Endothelial cell of umbilical vein (primary cell): ENCODE results near the gene KLHL9. TPM values are rescaled to one million over a fixed set of nuclear protein-coding genes. Genes with fewer than 3 reads are reported as not detected.

Experiments
- BruUV-seq: library from RNA; stranded (reverse); fragments of 400-500 nt; replicated peaks from 2 replicates; lab custom pipeline; 2021; lab: Mats Ljungman, UMichigan
- CTCF ChIA-PET: fragments of 300-600, 350-600 bp; sonication (Branson Sonifier 250); formaldehyde crosslinking; loops from one replicate; lab custom pipeline; 2021; ENCODE audit warnings: antibody characterized with exemption, inconsistent platforms; lab: Charles Lee
- POLR2A ChIA-PET: fragments of 300-600, 350-600 bp; sonication (Branson Sonifier 250); formaldehyde crosslinking; loops from one replicate; lab custom pipeline; 2021; ENCODE audit warnings: antibody characterized with exemption, inconsistent platforms; lab: Charles Lee
- DNase-seq: peaks from one replicate; pipeline ENCODE4 v3.0.0-alpha.2; 2011; ENCODE audit warnings: low read depth, low spot score
- FAIRE-seq: peaks from 2 replicates; lab custom pipeline; 2011; peaks lifted over from hg19 to GRCh38; lab: Jason Lieb, UNC
- H2AFZ ChIP-seq: 2 replicates; pipeline ENCODE4 v1.6.0; 2012; ENCODE audit warnings: low read depth, low read length, control low read depth, inconsistent platforms
- H3K27ac ChIP-seq: 2 replicates; pipeline ENCODE4 v1.5.1; 2011; ENCODE audit warnings: low read depth, mild to moderate bottlenecking, control low read depth, low read length, moderate library complexity; ENCODE audit not compliant: insufficient read depth
- H3K27me3 ChIP-seq, 2 experiments: 2 replicates each; pipeline versions ENCODE4 v1.6.0 to v1.6.1; 2011; ENCODE audit warnings: low read length in 2 of 2, mixed read lengths in 1 of 2; ENCODE audit not compliant: control insufficient read depth in 2 of 2, insufficient read depth in 2 of 2
- H3K36me3 ChIP-seq, 2 experiments: 2 replicates in 1 of 2; 3 replicates in 1 of 2; pipeline ENCODE4 v1.5.1; 2011; ENCODE audit warnings: low read length in 2 of 2, mild to moderate bottlenecking in 1 of 2, moderate library complexity in 1 of 2; ENCODE audit not compliant: control insufficient read depth in 2 of 2, insufficient read depth in 2 of 2; ENCODE audit errors: extremely low read depth in 1 of 2
- H3K4me1 ChIP-seq: 3 replicates; pipeline ENCODE4 v1.5.1; 2011; ENCODE audit warnings: mild to moderate bottlenecking, low read length; ENCODE audit not compliant: control insufficient read depth, insufficient read depth; ENCODE audit errors: extremely low read depth
- H3K4me2 ChIP-seq: 2 replicates; pipeline ENCODE4 v1.6.1; 2011; ENCODE audit warnings: low read length, control low read depth, mixed read lengths; ENCODE audit not compliant: insufficient read depth
- H3K4me3 ChIP-seq, 3 experiments: fragments of 200-600 bp in 1 of 3; sonication (generic), shearing (Covaris generic) in 1 of 3; replicated peaks in 1 of 3; 2 replicates each; pipeline ENCODE4 v1.5.1; 2011 to 2016; ENCODE audit warnings: control low read depth in 3 of 3, low read length in 3 of 3, mild to moderate bottlenecking in 2 of 3, inconsistent platforms in 1 of 3, low read depth in 1 of 3, moderate library complexity in 1 of 3; ENCODE audit not compliant: insufficient read depth in 1 of 3
- H3K79me2 ChIP-seq: 2 replicates; pipeline ENCODE4 v1.6.0; 2012; ENCODE audit warnings: low read length, inconsistent platforms; ENCODE audit not compliant: control insufficient read depth, insufficient read depth
- H3K9ac ChIP-seq: replicated peaks from 2 replicates; pipeline ENCODE3; 2011; ENCODE audit warnings: low read length, control low read depth; ENCODE audit not compliant: insufficient read depth; ENCODE audit errors: extremely low read depth
- H3K9me1 ChIP-seq: replicated peaks from 3 replicates; pipeline ENCODE4 v1.6.0; 2011; ENCODE audit warnings: mild to moderate bottlenecking, low read length; ENCODE audit not compliant: control insufficient read depth, insufficient read depth; ENCODE audit errors: extremely low read depth
- H3K9me3 ChIP-seq: replicated peaks from 2 replicates; pipeline ENCODE4 v1.5.1; 2012; ENCODE audit warnings: low read length, inconsistent platforms; ENCODE audit not compliant: control insufficient read depth, insufficient read depth
- H4K20me1 ChIP-seq: replicated peaks from 2 replicates; pipeline ENCODE3; 2011; ENCODE audit warnings: mild to moderate bottlenecking, low read length; ENCODE audit not compliant: control insufficient read depth, insufficient read depth; ENCODE audit errors: extremely low read depth
- CTCF ChIP-seq, 2 donors: IDR thresholded peaks; 1 replicate in 1 of 2; 2 replicates in 1 of 2; pipeline ENCODE4 v1.5.1; 2011; ENCODE audit warnings: low read length in 2 of 2, mild to moderate bottlenecking in 2 of 2, moderate library complexity in 2 of 2, control low read depth in 1 of 2, inconsistent platforms in 1 of 2, low read depth in 1 of 2; ENCODE audit not compliant: insufficient read depth in 1 of 2; ENCODE audit errors: extremely low read depth in 1 of 2
- EZH2 ChIP-seq: IDR thresholded peaks from 2 replicates; pipeline ENCODE4 v1.6.1; 2012; ENCODE audit warnings: borderline replicate concordance, low read depth, mild to moderate bottlenecking, moderate library complexity, low read length, inconsistent platforms; ENCODE audit not compliant: severe bottlenecking
- FOS ChIP-seq: IDR thresholded peaks from 2 replicates; pipeline ENCODE4 v1.6.1; 2011; ENCODE audit warnings: mild to moderate bottlenecking, low read length, moderate library complexity, borderline replicate concordance; ENCODE audit not compliant: insufficient read depth
- GATA2 ChIP-seq: IDR thresholded peaks from 2 replicates; pipeline ENCODE4 v1.7.0; 2011; ENCODE audit warnings: low read depth, mild to moderate bottlenecking, moderate library complexity, mixed read lengths, low read length; ENCODE audit not compliant: insufficient read length, insufficient read depth
- JUN ChIP-seq: IDR thresholded peaks from 2 replicates; pipeline ENCODE4 v1.6.1; 2011; ENCODE audit warnings: borderline replicate concordance, low read depth; ENCODE audit not compliant: insufficient read length, insufficient read depth
- MAX ChIP-seq: IDR thresholded peaks from 2 replicates; pipeline ENCODE4 v1.6.1; 2011; ENCODE audit not compliant: insufficient read depth, insufficient read length
- MYC ChIP-seq: IDR thresholded peaks from one replicate; pipeline ENCODE4 v1.6.1; 2011; ENCODE audit warnings: mild to moderate bottlenecking, low read depth, low read length
- POLR2A ChIP-seq: IDR thresholded peaks from 2 replicates; pipeline ENCODE4 v1.6.1; 2012; ENCODE audit warnings: low read depth, mild to moderate bottlenecking, control low read depth, low read length
- POLR2AphosphoS5 ChIP-seq: IDR thresholded peaks from 2 replicates; pipeline ENCODE4 v1.6.1; 2012; ENCODE audit warnings: low read depth, mild to moderate bottlenecking, control low read depth, low read length, moderate library complexity; ENCODE audit not compliant: insufficient read depth
- dilution Hi-C: fragments of 300-500 bp; cut with MboI; formaldehyde crosslinking; loops from one replicate; pipeline ENCODE4 v1.15.0; 2019; ENCODE audit warnings: low sequenced_read_pairs; ENCODE audit not compliant: extremely low pct_ligation_motif_present
- intact Hi-C: fragments of 100-400 bp; cut with micrococcal nuclease; formaldehyde crosslinking; loops from one replicate; pipeline ENCODE4 v1.10.0; 2022
- polyA plus RNA-seq, 4 experiments: library from polyadenylated mRNA; depleted of rRNA in 3 of 4; stranded (reverse) in 3 of 4; unstranded in 1 of 4; fragments of >200 nt; gene quantifications; 2 replicates each; pipeline versions ENCODE4 v1.2.1 to v1.2.3, GENCODE V29; 2011 to 2012; ENCODE audit warnings: missing spikeins in 1 of 4
- total RNA-seq: library from RNA; stranded (reverse); gene quantifications from 2 replicates; pipeline ENCODE4 v1.2.3, GENCODE V29; 2021

Gene KLHL9
- total and polyA plus RNA-seq, 2 donors (not counting 3 experiments of a cell fraction or from before 2014, with no cell fraction given), result 8.0 to 23.5 TPM

DNA sequence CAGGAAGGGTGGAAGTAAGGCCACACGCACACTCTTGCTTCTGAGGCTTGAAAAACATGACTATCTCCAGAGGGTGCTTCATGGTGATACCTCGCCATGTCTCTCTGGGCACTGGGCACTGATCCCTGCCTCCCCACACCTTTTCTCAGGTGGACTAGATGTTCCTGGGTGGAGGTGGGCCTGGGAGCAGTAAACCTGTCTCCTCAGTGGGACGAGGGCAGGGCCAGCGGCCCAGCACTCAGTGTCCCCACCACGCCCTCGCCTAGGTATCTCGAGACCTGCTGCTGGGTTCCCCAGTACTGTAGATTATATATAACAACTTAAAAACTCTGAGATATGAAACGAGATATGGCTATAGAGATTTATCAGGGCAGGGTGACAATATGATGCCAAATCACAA is 27.1 kb upstream of the KLHL9 start:
- no TSS peak for BruUV-seq
- peaks cover 6 to 25% of the 10 kb centered on the region in 2 experiments for H3K27me3 ChIP-seq
- no peak overlapping the region for H3K9ac ChIP-seq
- H3K9me1 ChIP-seq, result no peaks in the 10 kb centered on the region
- H3K4me1 ChIP-seq, result no peaks in the 10 kb centered on the region
- H4K20me1 ChIP-seq, result no peaks in the 10 kb centered on the region
- no peak overlapping the region for H3K4me3 ChIP-seq
- dilution Hi-C loops, result no loop called here
- TF ChIP-seq CTCF (IDR thresholded peaks at IDR 0.05; ENCODE audit: extremely low read depth in 1 of 2, insufficient read depth in 1 of 2, low read depth in 1 of 2, low read length in 2 of 2) (no peak), POLR2A (no peak), GATA2 (no peak), MYC (no peak), MAX (no peak), EZH2 (no peak), JUN (no peak), POLR2AphosphoS5 (no peak), FOS (no peak)
- intact Hi-C loops, result no loop called here
- FAIRE-seq (no peak), DNase-seq (no peak)
- ChIA-PET POLR2A (no interaction called here), CTCF (interaction anchor here (1.7 kb wide), 1 partner anchor 34 kb away, joined by 5 read pairs; no protein-coding TSS in a partner anchor)
- no peaks in the 10 kb centered on the region for H3K9me3 ChIP-seq
- no peaks in the 10 kb centered on the region for H3K36me3 ChIP-seq
- no peak overlapping the region for H2AFZ ChIP-seq
- no peaks in the 10 kb centered on the region for H3K79me2 ChIP-seq
- H3K27ac ChIP-seq, result no peak overlapping the region
- H3K4me2 ChIP-seq, result no peak overlapping the region
